Erythroblast (primary cell): ENCODE data around the gene XKR7.

Experiments used
- GATA1 ChIP-seq: IDR thresholded peaks from 2 replicates; pipeline ENCODE4 v1.6.1; 2011; ENCODE audit warnings: low read depth, mild to moderate bottlenecking, control low read depth, low read length, moderate library complexity
- POLR2A ChIP-seq: IDR thresholded peaks from 2 replicates; pipeline ENCODE4 v1.6.1; 2011; ENCODE audit warnings: mild to moderate bottlenecking, low read length

DNA sequence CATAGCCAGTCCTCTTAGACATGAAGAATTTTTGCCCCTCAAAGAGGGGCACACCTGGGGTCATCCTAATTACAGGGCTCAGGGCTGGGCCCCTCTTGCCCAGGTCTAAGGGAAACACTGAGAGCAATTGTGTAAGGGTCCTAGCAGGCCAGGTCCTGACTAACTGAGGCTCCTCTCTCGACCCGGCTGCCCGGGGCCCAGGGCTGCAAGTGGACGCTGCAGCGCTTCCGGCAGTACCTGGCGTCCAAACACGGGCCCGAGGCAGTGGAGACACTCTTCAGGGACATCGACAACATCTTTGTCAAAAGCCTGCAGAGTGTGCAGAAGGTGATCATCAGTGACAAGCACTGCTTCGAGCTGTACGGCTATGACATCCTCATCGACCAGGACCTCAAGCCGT lies 33.5 kb upstream of the XKR7 start:
- TF ChIP-seq POLR2A (no peak), GATA1 (no peak)
